Neural progenitor cell (in vitro differentiated cells): ENCODE measurements around the gene IGSF9.

ENCODE experiments used
- CTCF ChIP-seq: fragments of 200-600 bp; sonication (generic); IDR thresholded peaks from 2 replicates; pipeline ENCODE4 v1.5.1; 2017; ENCODE audit warnings: antibody characterized with exemption, mild to moderate bottlenecking
- EZH2 ChIP-seq: fragments of 200-600 bp; sonication (generic); IDR thresholded peaks from 2 replicates; pipeline ENCODE4 v1.6.1; 2017; ENCODE audit warnings: antibody characterized with exemption, mild to moderate bottlenecking, moderate library complexity
- EZH2phosphoT487 ChIP-seq: fragments of 200-600 bp; sonication (generic); IDR thresholded peaks from 2 replicates; pipeline ENCODE4 v1.6.1; 2017; ENCODE audit warnings: antibody characterized with exemption

GRCh38 chr1:159917533-159918351, 27.7 kb downstream of the IGSF9 start:
- no peak for TF ChIP-seq EZH2
- no peak for TF ChIP-seq CTCF
- TF ChIP-seq EZH2phosphoT487, result no peak
